HEK293 (cell line): ENCODE data around the gene GNG12.

Experiments
- BCL11A ChIP-seq: fragments of 450-650 bp; formaldehyde crosslinking; IDR thresholded peaks from 2 replicates; pipeline ENCODE4 v1.5.1; 2016; ENCODE audit warnings: low read depth, missing biosample characterization, missing genetic modification characterization
- GLIS1 ChIP-seq: fragments of 450-650 bp; formaldehyde crosslinking; IDR thresholded peaks from 2 replicates; pipeline ENCODE4 v1.5.1; 2016; ENCODE audit warnings: missing biosample characterization, missing genetic modification characterization
- SP7 ChIP-seq: fragments of 450-650 bp; formaldehyde crosslinking; IDR thresholded peaks from 2 replicates; pipeline ENCODE4 v1.5.1; 2016; ENCODE audit warnings: missing biosample characterization, missing genetic modification characterization
- ZBTB7A ChIP-seq: fragments of 450-650 bp; formaldehyde crosslinking; IDR thresholded peaks from 2 replicates; pipeline ENCODE4 v1.5.1; 2016; ENCODE audit warnings: low read depth, missing biosample characterization, missing genetic modification characterization
- ZNF549 ChIP-seq: fragments of 450-650 bp; IDR thresholded peaks from 2 replicates; pipeline ENCODE4 v1.5.1; 2018; ENCODE audit warnings: missing biosample characterization, missing genetic modification characterization, mild to moderate bottlenecking, inconsistent platforms, moderate library complexity
- TF ChIP-seq, protein P1 (sequence below): fragments of 450-650 bp; formaldehyde crosslinking; IDR thresholded peaks from 2 replicates; pipeline ENCODE4 v1.5.1; 2016; ENCODE audit warnings: missing biosample characterization, missing genetic modification characterization
- TF ChIP-seq, protein P2 (sequence below): fragments of 450-650 bp; formaldehyde crosslinking; optimal IDR thresholded peaks from 2 replicates; pipeline ENCODE3; 2016; ENCODE audit warnings: missing biosample characterization, mild to moderate bottlenecking, missing genetic modification characterization

DNA sequence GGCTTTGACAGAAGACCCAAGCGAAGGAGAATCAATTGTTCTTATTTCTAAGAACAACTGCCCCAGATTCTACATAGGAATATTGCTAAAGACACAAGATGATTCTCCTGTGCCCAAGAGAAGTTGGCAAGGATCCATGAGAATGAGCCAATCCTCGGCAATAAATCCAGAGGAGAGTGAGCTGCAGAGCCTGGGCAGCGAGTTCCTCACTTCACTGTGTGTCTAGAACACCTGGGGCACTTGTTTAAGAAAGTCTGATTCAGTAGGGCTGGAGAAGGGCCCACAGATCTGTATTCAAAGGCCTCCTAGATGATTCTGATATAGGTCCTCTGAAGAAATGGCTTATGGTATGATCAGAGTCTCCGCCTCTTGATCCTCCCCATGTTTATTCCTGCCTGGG is 116.5 kb downstream of the GNG12 start:
- TF ChIP-seq, protein P1, sequence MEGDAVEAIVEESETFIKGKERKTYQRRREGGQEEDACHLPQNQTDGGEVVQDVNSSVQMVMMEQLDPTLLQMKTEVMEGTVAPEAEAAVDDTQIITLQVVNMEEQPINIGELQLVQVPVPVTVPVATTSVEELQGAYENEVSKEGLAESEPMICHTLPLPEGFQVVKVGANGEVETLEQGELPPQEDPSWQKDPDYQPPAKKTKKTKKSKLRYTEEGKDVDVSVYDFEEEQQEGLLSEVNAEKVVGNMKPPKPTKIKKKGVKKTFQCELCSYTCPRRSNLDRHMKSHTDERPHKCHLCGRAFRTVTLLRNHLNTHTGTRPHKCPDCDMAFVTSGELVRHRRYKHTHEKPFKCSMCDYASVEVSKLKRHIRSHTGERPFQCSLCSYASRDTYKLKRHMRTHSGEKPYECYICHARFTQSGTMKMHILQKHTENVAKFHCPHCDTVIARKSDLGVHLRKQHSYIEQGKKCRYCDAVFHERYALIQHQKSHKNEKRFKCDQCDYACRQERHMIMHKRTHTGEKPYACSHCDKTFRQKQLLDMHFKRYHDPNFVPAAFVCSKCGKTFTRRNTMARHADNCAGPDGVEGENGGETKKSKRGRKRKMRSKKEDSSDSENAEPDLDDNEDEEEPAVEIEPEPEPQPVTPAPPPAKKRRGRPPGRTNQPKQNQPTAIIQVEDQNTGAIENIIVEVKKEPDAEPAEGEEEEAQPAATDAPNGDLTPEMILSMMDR, result no peak
- TF ChIP-seq ZNF549 (tag by site-specific recombination) (no peak), ZBTB7A (tag by site-specific recombination) (no peak), BCL11A (tag by site-specific recombination) (no peak), GLIS1 (tag by site-specific recombination) (no peak), SP7 (no peak)
- TF ChIP-seq, protein P2, sequence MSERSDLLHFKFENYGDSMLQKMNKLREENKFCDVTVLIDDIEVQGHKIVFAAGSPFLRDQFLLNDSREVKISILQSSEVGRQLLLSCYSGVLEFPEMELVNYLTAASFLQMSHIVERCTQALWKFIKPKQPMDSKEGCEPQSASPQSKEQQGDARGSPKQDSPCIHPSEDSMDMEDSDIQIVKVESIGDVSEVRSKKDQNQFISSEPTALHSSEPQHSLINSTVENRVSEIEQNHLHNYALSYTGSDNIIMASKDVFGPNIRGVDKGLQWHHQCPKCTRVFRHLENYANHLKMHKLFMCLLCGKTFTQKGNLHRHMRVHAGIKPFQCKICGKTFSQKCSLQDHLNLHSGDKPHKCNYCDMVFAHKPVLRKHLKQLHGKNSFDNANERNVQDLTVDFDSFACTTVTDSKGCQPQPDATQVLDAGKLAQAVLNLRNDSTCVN (tag by site-specific recombination), result no peak
